ENCODE data around the gene MYO3B.
A peak's percentile ranks its signal among the peaks of the same experiment; 100 is the strongest.
"Not testable (repeated sequence)": the region's sequence is repeated elsewhere in the genome, so short reads cannot be mapped to it uniquely, and the experiment has no call there.

Gene MYO3B

GRCh38 chr2:170579511-170579910 lies 401.6 kb downstream of the MYO3B start:
- DNase-seq, result no peak

DNA sequence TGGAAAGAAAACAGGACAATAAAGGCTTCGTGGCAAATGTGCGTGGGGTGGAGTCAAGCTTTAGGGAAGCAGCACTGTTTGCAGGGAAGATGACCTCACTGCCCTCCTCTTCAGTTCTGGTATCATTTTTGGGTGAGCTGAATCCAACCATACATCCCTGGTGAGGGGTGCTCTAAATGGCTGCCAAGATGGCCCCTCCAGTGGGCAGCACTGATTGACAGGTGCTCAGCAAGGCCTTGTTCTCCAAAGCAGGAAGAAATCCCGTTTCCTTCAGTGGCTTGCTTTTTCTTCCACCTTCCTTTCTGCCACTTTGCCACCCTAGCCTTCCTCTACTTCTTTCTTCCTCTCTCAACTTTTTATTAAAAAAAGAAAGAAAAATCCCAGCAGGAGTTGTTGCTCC lies 404.4 kb downstream of the MYO3B start:
- no peak for DNase-seq

DNA sequence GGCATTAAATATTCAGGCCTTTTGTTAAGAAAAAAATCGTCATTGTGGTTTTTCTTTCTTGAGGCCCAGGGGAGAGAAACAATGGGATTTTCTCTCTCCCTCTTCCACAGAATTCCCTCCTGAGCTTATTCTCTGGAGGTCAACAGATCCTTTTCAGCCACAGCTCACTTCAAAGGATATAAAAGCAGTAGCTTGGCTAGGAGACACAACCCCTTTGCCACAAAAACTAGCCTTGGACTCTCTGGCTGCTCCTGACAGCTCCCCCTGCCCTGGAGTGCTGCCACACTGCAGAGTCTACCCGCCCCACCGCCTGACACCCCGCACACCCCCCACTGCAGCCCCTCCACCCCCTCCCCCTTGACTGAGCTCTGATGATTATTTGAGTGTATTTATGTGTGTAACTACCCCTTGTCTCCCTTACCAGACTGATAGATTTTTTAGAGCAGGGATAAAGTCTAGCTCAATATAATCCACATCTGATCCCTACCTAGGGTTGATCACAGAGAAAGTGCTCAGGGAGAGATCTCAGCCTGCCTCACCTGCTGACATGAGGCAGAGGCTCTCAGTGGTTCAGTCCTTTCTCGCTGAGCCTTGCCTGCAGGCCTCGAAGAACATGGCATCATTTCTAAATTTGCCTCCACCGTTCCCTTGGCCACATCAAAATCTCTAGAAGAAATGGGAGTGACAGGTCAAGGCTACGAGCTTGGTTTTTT lies 405.0 kb downstream of the MYO3B start:
- no peak for DNase-seq

DNA sequence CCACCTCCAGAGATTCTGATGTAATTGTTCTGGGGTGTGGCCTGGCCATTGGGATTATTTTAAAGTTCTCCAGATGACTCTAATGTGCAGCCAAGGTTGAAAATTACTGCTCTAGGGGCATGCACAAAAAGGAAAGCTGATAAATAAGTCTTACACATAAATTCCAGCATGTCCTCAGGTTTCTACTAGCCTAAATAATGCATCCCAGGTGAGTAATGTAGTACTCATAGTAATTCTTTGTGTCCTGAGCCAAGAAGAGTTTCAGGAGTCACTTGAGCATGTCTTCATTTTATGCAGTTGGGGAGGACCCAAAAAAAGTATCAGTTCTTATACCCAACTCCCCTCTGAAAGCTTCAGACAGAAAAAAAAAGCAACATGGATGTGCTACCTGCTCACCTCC lies 407.1 kb downstream of the MYO3B start:
- DNase-seq, result no peak

- no peak for DNase-seq
Measured at GRCh38 chr2:170586571-170587095, 408.7 kb downstream of the MYO3B start.

DNA sequence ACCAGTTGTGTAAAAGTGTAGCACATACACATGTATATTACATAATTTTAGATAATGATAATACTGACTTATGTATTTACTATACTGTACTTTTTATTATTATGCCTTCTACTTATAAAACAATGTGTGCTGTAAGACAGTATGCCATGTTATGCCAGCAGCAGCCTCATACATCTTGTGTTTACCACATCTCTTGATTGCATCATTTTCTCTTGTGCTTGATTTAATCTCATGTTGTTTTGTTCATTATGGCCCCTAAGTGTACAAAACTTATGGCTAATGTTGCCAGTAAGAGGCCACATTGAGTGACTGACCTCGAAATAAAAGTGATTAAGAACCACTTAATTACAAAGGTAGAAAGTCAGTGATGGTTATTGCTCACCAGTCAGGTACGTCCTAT lies 409.2 kb downstream of the MYO3B start:
- DNase-seq, result no peak

DNA sequence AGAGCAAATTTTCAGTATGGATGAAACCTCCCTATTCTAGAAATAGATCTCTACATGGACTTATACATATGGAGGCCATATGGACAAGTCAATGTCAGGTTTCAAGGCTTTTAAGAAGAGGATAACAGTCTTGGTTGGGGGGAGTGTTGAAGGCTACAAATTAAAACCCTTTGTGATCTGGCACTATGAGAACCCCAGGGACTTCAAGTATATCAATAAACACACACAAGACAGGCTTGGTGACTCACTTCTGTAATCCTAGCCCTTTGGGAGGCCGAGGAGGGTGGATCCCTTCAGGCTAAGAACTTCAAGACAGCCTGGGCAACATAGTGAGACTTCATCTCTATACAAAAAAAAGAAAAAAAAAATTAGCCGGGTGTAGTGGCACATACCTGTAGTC lies 410.0 kb downstream of the MYO3B start:
- DNase-seq, result no peak

GRCh38 chr2:170588729-170589128 lies 410.8 kb downstream of the MYO3B start:
- no peak for DNase-seq

DNA sequence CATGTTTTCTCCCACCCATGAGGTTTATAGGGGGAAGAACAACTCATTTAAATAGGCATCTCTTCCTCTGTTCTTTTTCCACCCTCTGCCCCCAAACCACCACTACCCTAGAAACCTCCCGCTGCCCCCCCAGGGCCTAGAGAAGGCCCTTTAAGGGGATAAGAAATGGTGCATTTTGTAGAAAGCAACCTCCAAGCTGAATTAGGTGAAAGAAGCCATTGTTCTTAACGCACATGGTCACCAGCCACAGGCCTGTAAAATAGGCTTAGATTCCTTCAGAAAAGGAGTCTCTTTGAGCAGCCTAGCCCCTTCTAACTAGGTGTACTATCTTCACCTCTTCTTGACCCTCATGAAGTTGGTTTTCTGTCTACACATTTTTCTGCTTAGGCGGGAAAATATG lies 418.6 kb downstream of the MYO3B start:
- DNase-seq, result no peak

- DNase-seq, result no peak
Measured at GRCh38 chr2:170598067-170598395, 420.1 kb downstream of the MYO3B start.

GRCh38 chr2:170601489-170601888 lies 423.5 kb downstream of the MYO3B start:
- DNase-seq, result no peak

- DNase-seq, result no peak
Measured at GRCh38 chr2:170605862-170606261, 427.9 kb downstream of the MYO3B start.

DNA sequence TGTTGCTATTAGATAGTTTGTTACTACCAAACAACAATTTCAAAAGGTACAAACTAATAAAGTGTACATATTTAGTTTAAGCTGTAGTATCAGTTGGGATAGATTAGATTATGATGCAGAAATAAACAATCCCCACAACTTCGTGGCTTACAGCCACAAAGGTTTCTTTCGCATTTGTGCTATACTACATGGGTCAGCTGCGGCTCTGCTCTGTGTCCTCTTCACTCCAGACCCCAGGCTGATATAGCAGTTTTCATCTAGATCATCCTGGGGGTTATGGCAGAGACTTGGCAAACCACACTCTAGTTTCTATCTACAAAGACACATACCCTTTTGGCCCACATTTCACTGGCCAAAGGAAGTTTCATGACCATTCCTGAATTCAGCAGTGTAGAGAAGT lies 429.2 kb downstream of the MYO3B start:
- no peak for DNase-seq

DNA sequence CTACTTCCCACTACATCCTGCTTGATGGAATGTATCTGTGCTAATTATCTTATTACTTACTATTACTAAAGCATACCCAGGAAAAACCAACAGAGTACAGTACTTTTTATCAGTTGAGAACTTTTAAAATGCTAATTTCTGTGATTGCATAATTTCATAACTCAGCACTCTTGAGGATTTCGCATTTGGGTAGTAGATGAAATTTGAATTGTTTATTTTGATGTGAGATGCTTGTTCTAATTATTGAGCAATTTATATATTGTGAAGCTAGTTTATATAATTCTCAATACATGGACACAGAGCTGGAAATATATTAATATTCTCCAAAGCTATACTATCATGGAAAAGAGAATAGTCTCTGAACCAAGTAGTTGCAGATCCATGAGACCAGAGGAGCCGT lies 432.7 kb downstream of the MYO3B start:
- no peak for DNase-seq

DNA sequence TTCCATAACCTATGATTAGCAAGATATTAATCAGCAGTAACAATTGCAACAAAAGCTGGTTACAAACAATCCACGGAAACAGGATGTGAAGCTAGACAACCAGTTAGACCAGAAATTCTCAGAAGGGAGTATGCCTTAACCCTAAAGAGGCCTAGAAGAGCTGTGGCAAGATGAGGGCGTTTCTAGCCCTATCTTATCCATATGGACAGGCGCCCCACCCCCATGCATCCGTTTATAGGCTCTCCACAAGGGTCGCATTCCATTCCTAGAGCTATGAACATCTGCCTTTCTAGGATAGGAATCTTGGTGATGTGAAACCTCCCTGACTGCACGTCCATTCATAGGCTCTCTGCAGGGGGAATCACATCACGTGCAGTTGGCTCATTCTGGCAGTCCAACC lies 441.0 kb downstream of the MYO3B start:
- DNase-seq, result not testable (repeated sequence)

DNA sequence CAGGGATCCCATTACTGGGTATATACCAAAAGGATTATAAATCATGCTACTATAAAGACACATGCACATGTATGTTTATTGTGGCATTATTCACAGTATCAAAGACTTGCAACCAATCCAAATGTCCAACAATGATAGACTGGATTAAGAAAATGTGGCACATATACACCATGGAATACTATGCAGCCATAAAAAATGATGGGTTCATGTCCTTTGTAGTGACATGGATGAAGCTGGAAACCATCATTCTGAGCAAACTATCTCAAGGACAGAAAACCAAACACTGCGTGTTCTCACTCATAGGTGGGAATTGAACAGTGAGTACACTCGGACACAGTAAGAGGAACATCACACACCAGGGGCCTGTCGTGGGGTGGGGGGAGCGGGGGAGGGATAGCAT lies 457.1 kb downstream of the MYO3B start:
- DNase-seq, result not testable (repeated sequence)

GRCh38 chr2:170639635-170640034 lies 461.7 kb downstream of the MYO3B start:
- no peak for DNase-seq

DNA sequence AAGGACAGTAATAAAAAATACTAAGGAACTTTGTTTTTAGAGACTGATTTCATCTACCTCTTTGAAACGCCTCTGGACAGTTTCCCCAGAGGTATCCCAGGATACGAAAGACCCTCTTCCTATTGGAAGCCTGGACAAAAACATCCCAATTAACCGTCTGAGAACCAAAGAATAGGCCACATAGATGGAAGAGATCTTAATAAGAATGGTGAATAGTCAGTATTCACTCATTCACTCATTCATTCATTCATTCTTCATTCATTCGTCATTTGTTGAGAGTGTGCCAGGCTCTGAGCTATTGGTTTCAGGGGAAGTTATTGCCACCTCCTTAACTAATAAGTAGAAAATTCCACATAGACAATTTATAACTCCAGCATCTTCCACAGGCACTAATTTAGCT lies 464.0 kb downstream of the MYO3B start:
- DNase-seq, result no peak

GRCh38 chr2:170643346-170643745 lies 465.4 kb downstream of the MYO3B start:
- DNase-seq, result no peak

DNA sequence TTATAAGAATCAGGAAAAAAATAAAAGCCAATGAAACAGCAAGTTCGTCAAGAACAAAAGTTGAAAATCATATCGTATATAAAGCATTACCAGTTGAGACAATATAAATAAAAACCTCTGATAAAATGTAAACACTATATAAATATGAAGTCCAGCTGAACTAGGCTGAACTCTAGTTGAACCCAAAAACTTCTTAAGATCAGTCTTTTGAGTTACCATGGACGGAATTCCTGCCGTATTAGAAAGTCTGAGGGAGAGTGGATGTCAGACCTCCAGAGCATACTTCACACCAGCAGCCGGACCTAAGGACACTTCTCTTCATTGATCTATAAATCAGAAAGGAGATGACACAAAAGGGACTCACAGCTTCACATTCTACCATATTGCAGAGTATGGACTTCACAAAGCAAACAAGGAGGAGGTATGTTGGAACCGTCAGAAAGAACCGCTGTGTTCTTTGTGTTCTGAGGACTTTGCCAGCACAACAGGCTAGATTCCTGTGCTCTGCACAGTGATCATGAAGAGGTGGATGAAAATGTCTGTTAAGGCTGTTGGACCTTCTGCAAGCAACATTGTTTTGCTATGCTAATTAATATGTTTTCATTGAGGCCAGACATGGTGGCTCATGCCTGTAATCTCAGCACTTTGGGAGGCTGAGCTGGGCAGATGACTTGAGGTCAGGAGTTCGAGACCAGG lies 469.9 kb downstream of the MYO3B start:
- no peak for DNase-seq

GRCh38 chr2:170651624-170652325 lies 473.8 kb downstream of the MYO3B start:
- peak; percentile 18 for DNase-seq

DNA sequence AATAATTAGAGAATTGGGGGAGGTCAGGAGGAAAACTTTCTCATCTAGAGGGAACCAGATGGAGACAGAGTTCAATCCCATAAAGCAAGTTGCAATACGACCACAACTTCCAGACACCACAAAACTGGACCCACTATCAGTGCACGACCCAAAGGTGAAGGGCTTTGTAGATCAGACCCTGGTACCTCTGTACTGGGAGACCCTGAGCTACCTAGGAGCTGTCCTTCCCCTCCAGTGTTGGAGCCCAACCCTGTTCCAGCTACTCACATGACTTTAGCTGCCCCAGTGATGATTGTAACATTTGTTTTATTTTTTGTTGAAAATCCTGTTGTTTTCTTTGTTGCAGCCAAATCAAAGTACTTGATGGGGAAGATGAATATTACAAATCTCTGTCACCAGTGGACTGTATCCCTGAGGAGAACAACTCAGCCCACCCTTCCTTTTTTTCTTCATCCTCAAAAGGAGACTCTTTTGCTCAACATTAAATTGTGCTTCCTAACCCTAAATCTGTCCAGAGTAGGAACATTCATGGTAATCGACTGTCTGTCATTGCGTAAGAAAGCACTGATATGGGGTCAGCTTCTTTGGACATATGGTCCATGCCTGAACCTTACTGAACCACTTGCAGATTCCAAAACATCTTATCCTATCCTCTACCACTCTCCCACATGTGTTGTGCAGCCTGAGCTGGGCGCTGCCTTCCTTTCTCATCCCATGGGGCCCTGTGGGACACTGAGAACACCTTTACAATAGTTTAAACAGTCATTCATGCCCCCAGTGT lies 474.9 kb downstream of the MYO3B start:
- no peak for DNase-seq

DNA sequence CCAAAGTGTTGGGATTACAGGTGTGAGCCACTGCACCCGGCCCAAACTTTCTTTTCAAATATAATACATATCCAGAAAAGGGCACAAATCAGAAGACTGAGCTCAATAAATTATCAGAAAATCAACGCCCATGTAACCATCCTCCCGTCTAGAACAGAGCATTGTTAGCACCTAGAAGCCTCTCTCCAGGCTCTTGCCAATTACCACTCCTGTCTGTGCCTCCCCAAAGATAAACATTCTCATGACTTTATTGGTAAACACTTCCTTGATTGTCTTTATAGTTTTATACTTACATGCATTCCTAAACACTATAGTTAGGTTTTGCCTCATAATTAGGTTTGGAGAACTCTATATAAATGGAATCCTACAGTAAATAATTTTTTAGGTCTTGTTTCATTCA lies 478.7 kb downstream of the MYO3B start:
- DNase-seq, result no peak

Measured in stimulated activated CD4-positive, alpha-beta T cell treated with anti-CD3 and anti-CD28 coated beads, Interleukin-15, amount 100 ng/mL, for 24 hours (primary cell).